MM.1S (cell line): ENCODE results near the gene SRRM3.
"Not testable (repeated sequence)": the region's sequence is repeated elsewhere in the genome, so short reads cannot be mapped to it uniquely, and the experiment has no call there.

Experiments used
- DNase-seq: peaks from one replicate; pipeline ENCODE4 v3.0.0-alpha.2; 2015
- H2AFZ ChIP-seq: fragments of 300-600 bp; sonication (generic); 2 replicates; pipeline ENCODE4 v1.6.0; 2016; ENCODE audit warnings: antibody characterized with exemption, low read length
- H3F3A ChIP-seq: fragments of 300-600 bp; sonication (generic); 2 replicates; pipeline ENCODE4 v1.6.1; 2016; ENCODE audit warnings: mild to moderate bottlenecking, antibody characterized with exemption, low read length, moderate library complexity, mixed read lengths; ENCODE audit not compliant: insufficient read depth
- H3K27ac ChIP-seq: fragments of 300-600 bp; sonication (generic); 2 replicates; pipeline ENCODE4 v1.5.1; 2016; ENCODE audit warnings: mild to moderate bottlenecking, low read length
- H3K27me3 ChIP-seq: fragments of 300-600 bp; sonication (generic); replicated peaks from 2 replicates; pipeline ENCODE4 v1.6.0; 2016; ENCODE audit warnings: low read length; ENCODE audit not compliant: insufficient read depth
- H3K36me3 ChIP-seq: fragments of 300-600 bp; sonication (generic); replicated peaks from 2 replicates; pipeline ENCODE4 v1.6.1; 2016; ENCODE audit warnings: mild to moderate bottlenecking, low read length, mixed read lengths; ENCODE audit not compliant: insufficient read depth
- H3K4me1 ChIP-seq: fragments of 300-600 bp; sonication (generic); 2 replicates; pipeline ENCODE4 v1.6.1; 2016; ENCODE audit warnings: low read length, mixed read lengths
- H3K4me2 ChIP-seq: fragments of 300-600 bp; sonication (generic); 2 replicates; pipeline ENCODE4 v1.6.0; 2016; ENCODE audit warnings: low read depth, low read length
- H3K4me3 ChIP-seq: fragments of 300-600 bp; sonication (generic); 2 replicates; pipeline ENCODE4 v1.5.1; 2016; ENCODE audit warnings: low read length, mixed read lengths
- H3K79me2 ChIP-seq: fragments of 300-600 bp; sonication (generic); 2 replicates; pipeline ENCODE4 v1.6.1; 2016; ENCODE audit warnings: mixed run types, low read length, mixed read lengths
- H3K9ac ChIP-seq: fragments of 300-600 bp; sonication (generic); 2 replicates; pipeline ENCODE4 v1.6.1; 2016; ENCODE audit warnings: low read length, mixed read lengths
- H3K9me2 ChIP-seq: fragments of 300-600 bp; sonication (generic); replicated peaks from 2 replicates; pipeline ENCODE4 v1.6.1; 2016; ENCODE audit warnings: mild to moderate bottlenecking, low read length, mixed read lengths; ENCODE audit not compliant: insufficient read depth
- H3K9me3 ChIP-seq: fragments of 300-600 bp; sonication (generic); replicated peaks from 2 replicates; pipeline ENCODE4 v1.6.1; 2016; ENCODE audit warnings: mild to moderate bottlenecking, low read length, mixed read lengths; ENCODE audit not compliant: insufficient read depth
- H4K20me1 ChIP-seq: fragments of 300-600 bp; sonication (generic); 2 replicates; pipeline ENCODE4 v1.6.1; 2016; ENCODE audit warnings: mild to moderate bottlenecking, low read length, moderate library complexity, mixed read lengths; ENCODE audit not compliant: insufficient read depth
- EZH2 ChIP-seq: fragments of 300-600 bp; sonication (generic); optimal IDR thresholded peaks from 2 replicates; pipeline ENCODE3; 2017; ENCODE audit warnings: low read depth, mild to moderate bottlenecking, antibody characterized with exemption, low read length, mixed read lengths
- EZH2phosphoT487 ChIP-seq: fragments of 300-600 bp; sonication (generic); IDR thresholded peaks from 2 replicates; pipeline ENCODE4 v1.6.1; 2018; ENCODE audit warnings: antibody characterized with exemption, low read length
- TF ChIP-seq, protein P1 (sequence below): fragments of 300-600 bp; sonication (generic); IDR thresholded peaks from 2 replicates; pipeline ENCODE4 v1.5.1; 2016; ENCODE audit warnings: antibody characterized with exemption, low read length, mixed read lengths

Gene SRRM3

GRCh38 chr7:76332078-76332477 is 130.4 kb downstream of the SRRM3 start:
- Histone ChIP-seq H3K4me2 (no peak overlapping the region), H3K27ac (no peak overlapping the region), H3K4me1 (no peaks in the 10 kb centered on the region), H4K20me1 (peaks cover 47% of the 10 kb centered on the region), H3K27me3 (no peaks in the 10 kb centered on the region), H3K9me3 (no peaks in the 10 kb centered on the region), H3F3A (no peaks in the 10 kb centered on the region), H3K36me3 (peaks cover 5% of the 10 kb centered on the region; the same call in 1 of the 2 replicates), H3K79me2 (peaks cover 99% of the 10 kb centered on the region), H3K9me2 (no peaks in the 10 kb centered on the region), H3K4me3 (no peak overlapping the region), H2AFZ (no peak overlapping the region), H3K9ac (no peak overlapping the region)
- DNase-seq, result no peak
- TF ChIP-seq, protein P1, sequence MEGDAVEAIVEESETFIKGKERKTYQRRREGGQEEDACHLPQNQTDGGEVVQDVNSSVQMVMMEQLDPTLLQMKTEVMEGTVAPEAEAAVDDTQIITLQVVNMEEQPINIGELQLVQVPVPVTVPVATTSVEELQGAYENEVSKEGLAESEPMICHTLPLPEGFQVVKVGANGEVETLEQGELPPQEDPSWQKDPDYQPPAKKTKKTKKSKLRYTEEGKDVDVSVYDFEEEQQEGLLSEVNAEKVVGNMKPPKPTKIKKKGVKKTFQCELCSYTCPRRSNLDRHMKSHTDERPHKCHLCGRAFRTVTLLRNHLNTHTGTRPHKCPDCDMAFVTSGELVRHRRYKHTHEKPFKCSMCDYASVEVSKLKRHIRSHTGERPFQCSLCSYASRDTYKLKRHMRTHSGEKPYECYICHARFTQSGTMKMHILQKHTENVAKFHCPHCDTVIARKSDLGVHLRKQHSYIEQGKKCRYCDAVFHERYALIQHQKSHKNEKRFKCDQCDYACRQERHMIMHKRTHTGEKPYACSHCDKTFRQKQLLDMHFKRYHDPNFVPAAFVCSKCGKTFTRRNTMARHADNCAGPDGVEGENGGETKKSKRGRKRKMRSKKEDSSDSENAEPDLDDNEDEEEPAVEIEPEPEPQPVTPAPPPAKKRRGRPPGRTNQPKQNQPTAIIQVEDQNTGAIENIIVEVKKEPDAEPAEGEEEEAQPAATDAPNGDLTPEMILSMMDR, result no peak
- TF ChIP-seq EZH2phosphoT487 (no peak), EZH2 (no peak)

GRCh38 chr7:76333511-76334101 is 131.9 kb downstream of the SRRM3 start:
- Histone ChIP-seq H3K27me3 (no peaks in the 10 kb centered on the region), H3K36me3 (peaks cover 4% of the 10 kb centered on the region; the same call in 1 of the 2 replicates), H3K9ac (no peak overlapping the region), H3K9me2 (no peaks in the 10 kb centered on the region), H3F3A (no peaks in the 10 kb centered on the region), H3K79me2 (peaks cover 100% of the 10 kb centered on the region), H3K4me3 (no peak overlapping the region), H3K4me2 (no peak overlapping the region), H3K27ac (no peak overlapping the region), H3K9me3 (no peaks in the 10 kb centered on the region), H4K20me1 (peaks cover 59% of the 10 kb centered on the region), H3K4me1 (no peaks in the 10 kb centered on the region), H2AFZ (no peak overlapping the region)
- no peak for DNase-seq
- no peak for TF ChIP-seq EZH2phosphoT487
- no peak for TF ChIP-seq EZH2
- TF ChIP-seq, protein P1, result no peak

- Histone ChIP-seq H2AFZ (no peak overlapping the region), H3K27me3 (no peaks in the 10 kb centered on the region), H3K4me1 (no peaks in the 10 kb centered on the region), H3K4me2 (no peak overlapping the region), H3K79me2 (peaks cover 100% of the 10 kb centered on the region), H3K9ac (no peak overlapping the region), H3K9me3 (no peaks in the 10 kb centered on the region), H3F3A (no peaks in the 10 kb centered on the region), H3K27ac (no peak overlapping the region), H3K36me3 (no peaks in the 10 kb centered on the region; the same call in 1 of the 2 replicates), H3K4me3 (no peak overlapping the region), H4K20me1 (peaks cover 62% of the 10 kb centered on the region), H3K9me2 (no peaks in the 10 kb centered on the region)
- no peak for DNase-seq
- TF ChIP-seq, protein P1, result no peak
- TF ChIP-seq EZH2 (no peak), EZH2phosphoT487 (no peak)
These were observed 132.7 kb downstream of the SRRM3 start for GRCh38 chr7:76334320-76334967.

- H3K36me3 ChIP-seq, result not testable (repeated sequence)
- peaks cover 67% of the 10 kb centered on the region for H4K20me1 ChIP-seq
These were observed 133.7 kb downstream of the SRRM3 start for GRCh38 chr7:76335417-76335816.

More at GRCh38 chr7:76335417-76335816, 133.7 kb downstream of the SRRM3 start:
- not testable (repeated sequence) for H3K9ac ChIP-seq, H3K27ac ChIP-seq, H3K4me1 ChIP-seq, H3K9me2 ChIP-seq, H3K4me2 ChIP-seq, H3F3A ChIP-seq, H3K27me3 ChIP-seq, DNase-seq, H3K9me3 ChIP-seq, H3K4me3 ChIP-seq, H2AFZ ChIP-seq
- H3K79me2 ChIP-seq, result peaks cover 100% of the 10 kb centered on the region
